GM18951 (cell line): ENCODE results near the gene FKBP10.

ENCODE experiments used
- POLR2A ChIP-seq: IDR thresholded peaks from 4 replicates; pipeline ENCODE4 v1.6.1; 2011; ENCODE audit warnings: mild to moderate bottlenecking; ENCODE audit not compliant: insufficient read length, insufficient read depth; ENCODE audit errors: extremely low read depth
- in situ Hi-C: fragments of 300-500 bp; cut with MboI; formaldehyde crosslinking; loops from one replicate; pipeline ENCODE4 v1.12.0; 2022; ENCODE audit warnings: low sequenced_read_pairs, mixed read lengths, inconsistent platforms; ENCODE audit not compliant: unreplicated experiment

The FKBP10 gene, protein sequence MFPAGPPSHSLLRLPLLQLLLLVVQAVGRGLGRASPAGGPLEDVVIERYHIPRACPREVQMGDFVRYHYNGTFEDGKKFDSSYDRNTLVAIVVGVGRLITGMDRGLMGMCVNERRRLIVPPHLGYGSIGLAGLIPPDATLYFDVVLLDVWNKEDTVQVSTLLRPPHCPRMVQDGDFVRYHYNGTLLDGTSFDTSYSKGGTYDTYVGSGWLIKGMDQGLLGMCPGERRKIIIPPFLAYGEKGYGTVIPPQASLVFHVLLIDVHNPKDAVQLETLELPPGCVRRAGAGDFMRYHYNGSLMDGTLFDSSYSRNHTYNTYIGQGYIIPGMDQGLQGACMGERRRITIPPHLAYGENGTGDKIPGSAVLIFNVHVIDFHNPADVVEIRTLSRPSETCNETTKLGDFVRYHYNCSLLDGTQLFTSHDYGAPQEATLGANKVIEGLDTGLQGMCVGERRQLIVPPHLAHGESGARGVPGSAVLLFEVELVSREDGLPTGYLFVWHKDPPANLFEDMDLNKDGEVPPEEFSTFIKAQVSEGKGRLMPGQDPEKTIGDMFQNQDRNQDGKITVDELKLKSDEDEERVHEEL

DNA sequence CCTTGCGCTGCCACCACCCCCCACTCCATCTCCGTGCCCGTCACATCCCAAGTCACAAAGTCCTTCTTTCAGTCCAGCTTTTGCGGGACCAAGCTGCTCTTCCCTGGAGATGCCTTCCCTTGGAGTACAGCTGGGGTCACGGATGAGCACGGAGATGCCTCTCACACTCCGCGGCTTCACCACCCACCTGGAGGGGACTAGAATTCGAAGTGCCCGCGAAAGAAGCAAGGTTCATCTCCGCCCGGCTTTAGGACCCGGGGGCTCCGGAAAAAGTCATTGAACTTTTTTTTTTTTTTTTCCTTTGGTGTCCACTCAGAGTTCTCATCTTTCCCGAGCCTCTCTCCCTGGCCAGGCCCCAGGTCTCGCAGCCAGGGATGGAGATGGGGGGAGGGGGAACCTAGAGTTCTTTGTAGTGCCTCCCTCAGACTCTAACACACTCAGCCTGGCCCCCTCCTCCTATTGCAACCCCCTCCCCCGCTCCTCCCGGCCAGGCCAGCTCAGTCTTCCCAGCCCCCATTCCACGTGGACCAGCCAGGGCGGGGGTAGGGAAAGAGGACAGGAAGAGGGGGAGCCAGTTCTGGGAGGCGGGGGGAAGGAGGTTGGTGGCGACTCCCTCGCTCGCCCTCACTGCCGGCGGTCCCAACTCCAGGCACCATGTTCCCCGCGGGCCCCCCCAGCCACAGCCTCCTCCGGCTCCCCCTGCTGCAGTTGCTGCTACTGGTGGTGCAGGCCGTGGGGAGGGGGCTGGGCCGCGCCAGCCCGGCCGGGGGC, at the start of gene FKBP10:
Gene FKBP10 (plus strand): TSS at position 624 of the 771 bp plus-strand sequence. CDS start 31 bp downstream, at position 655.
- TF ChIP-seq POLR2A = no peak
- in situ Hi-C loops = no loop called here

- TF ChIP-seq POLR2A = no peak
- in situ Hi-C loops = no loop called here
These were observed 49.5 kb upstream of the FKBP10 start for GRCh38 chr17:41763327-41763726.

DNA sequence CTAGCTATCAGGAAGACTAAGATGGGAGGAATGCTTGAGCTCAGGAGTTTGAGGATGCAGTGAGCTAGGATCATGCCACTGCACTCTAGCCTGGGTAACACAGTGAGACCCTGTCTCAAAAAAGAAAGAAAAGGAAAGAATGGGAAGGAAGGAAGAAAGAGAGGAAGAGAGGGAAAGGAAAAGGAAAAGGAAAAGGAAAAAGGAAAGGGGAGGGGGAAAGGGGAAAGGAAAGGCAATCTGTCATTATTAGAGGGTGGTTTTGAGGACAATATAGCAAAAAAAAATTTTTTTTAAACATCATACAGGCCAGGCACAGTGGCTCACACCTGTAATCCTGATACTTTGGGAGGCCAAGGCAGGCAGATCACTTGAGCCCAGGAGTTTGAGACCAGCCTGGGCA, 46.7 kb upstream of the FKBP10 start:
- no peak for TF ChIP-seq POLR2A
- in situ Hi-C loops = no loop called here

GRCh38 chr17:41767324-41768042, 45.3 kb upstream of the FKBP10 start:
- in situ Hi-C loops = no loop called here
- no peak for TF ChIP-seq POLR2A

GRCh38 chr17:41768682-41769288, 44.0 kb upstream of the FKBP10 start:
- TF ChIP-seq POLR2A = no peak
- in situ Hi-C loops = no loop called here

DNA sequence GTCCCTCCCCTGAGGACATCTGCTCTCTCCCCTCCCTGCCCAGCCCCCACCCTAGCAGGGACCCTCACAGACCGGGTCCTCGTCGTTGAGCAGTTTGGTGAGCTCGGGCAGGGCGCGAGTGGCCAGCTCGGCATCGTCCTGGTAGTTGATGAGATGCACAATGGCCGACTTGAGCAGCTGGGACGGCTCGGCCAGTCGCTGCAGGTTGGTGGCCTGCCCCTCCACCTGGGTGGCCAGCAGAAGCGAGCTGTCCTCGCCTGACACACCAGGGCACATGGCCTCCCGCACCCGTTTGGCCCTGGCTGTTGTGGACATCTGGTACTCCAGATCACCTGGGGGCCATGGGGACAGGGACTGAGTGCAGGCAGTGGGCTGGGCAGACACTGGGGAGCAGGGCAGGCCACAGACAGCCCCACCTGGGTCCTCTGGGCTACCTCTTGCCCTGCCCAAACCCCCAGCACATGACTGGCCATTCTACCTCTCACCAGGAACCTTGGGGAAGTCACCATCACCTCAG, 43.4 kb upstream of the FKBP10 start:
- in situ Hi-C loops = no loop called here
- no peak for TF ChIP-seq POLR2A

- in situ Hi-C loops = no loop called here
- TF ChIP-seq POLR2A = no peak
These were observed 42.8 kb upstream of the FKBP10 start for GRCh38 chr17:41769985-41770384.

- TF ChIP-seq POLR2A = no peak
- in situ Hi-C loops = no loop called here
These were observed 41.2 kb upstream of the FKBP10 start for GRCh38 chr17:41771389-41772206.

DNA sequence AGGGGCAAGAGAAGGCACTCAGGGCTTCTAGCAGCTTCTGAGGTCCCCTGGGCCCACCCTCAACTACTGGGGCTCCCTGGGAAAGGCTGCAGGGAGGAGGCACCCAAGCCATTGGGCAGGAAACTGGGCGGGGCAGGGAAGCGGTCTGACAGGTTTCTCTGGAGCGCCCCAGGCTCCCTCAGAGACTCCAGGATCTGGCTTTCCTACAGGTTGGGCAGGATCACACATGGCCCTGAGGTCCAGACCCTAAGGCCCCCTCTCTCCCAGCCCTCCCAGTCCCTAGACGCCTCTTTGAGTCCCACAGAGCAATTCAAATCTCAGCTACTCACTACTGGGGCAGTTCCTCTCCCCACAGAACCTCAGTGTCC, 40.6 kb upstream of the FKBP10 start:
- no peak for TF ChIP-seq POLR2A
- in situ Hi-C loops = no loop called here

DNA sequence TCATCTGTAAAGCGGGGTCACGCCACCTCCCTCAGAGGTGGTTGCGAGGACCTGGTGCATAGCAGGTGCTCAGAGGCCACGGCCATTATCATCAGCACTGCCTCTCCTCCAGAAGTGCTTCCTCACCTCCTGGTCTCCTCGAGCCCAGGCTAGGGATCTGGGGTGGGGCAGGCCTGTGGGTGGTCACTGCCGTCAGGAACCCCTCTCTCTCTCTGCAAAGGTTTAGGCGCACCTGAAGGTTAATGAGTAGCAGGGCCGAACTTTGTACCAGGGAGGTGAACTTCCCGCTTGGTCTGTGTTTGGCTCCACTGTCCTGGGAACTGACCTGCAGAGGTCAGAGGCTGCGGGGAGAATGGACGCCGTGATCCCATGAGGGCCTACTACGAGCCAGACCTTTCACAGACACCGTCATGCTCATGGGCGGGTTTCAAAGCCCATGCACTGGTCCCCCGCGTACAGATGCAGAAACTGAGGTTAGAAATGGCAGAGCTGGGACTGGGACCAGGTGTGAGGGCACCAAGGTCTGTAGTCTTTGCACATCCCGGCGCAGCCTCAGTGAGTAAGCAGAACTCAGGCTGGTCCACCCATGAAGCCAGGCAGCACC, 40.1 kb upstream of the FKBP10 start:
- TF ChIP-seq POLR2A = no peak
- in situ Hi-C loops = no loop called here

DNA sequence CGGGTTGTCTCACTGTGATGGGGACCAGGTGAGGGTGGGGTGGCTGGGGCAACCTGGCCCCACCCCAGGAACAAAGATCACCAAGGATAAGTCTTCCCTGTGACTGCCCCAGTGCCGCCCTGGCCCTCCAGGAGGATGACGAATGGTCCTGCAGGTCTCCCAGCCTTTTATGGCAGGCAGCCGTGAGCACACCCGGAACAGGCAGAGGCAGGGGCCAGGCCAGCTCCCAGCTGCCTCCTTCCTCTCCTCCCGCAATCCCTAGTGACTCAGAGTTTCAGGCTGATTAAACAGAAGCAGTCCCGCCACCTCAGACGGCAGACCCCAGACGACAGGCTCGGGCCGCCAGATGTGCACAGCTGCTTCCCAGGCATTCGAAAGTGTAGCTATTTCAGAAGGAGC, 39.6 kb upstream of the FKBP10 start:
- in situ Hi-C loops = no loop called here
- no peak for TF ChIP-seq POLR2A

GRCh38 chr17:41773731-41774193, 39.0 kb upstream of the FKBP10 start:
- in situ Hi-C loops = no loop called here
- TF ChIP-seq POLR2A = no peak
